Heart left ventricle (tissue), 16 donors: ENCODE results near the gene FLCN. TPM values are rescaled to one million over a fixed set of nuclear protein-coding genes. Genes with fewer than 3 reads are reported as not detected.

Experiments
- ATAC-seq, 4 donors: fragments of 200-7000 bp; cut with Tn5 transposase; one replicate each; pipeline ENCODE4 v1.9.1; 2020 to 2022; ENCODE audit warnings: moderate library complexity in 4 of 4, mild to moderate bottlenecking in 3 of 4, moderate number of reproducible peaks in 1 of 4
- DNase-seq, 5 donors: peaks; one replicate each; pipeline ENCODE4 v3.0.0-alpha.2; 2020
- H3K27ac ChIP-seq, 12 donors: fragments of 200-600 bp; sonication (generic) in 4 of 12; one replicate each; pipeline versions ENCODE4 v1.5.0 to v1.8.0; 2016 to 2022; ENCODE audit warnings: mild to moderate bottlenecking in 2 of 12
- H3K27me3 ChIP-seq, 9 donors: fragments of 200-600 bp; sonication (generic) in 2 of 9; one replicate each; pipeline versions ENCODE4 v1.5.1 to v1.8.0; 2016 to 2022; ENCODE audit warnings: mild to moderate bottlenecking in 3 of 9
- H3K36me3 ChIP-seq, 9 donors: fragments of 200-600 bp; sonication (generic) in 2 of 9; one replicate each; pipeline versions ENCODE4 v1.5.0 to v1.8.0; 2018 to 2022; ENCODE audit warnings: mild to moderate bottlenecking in 2 of 9
- H3K4me1 ChIP-seq, 12 donors: fragments of 200-600 bp; sonication (generic) in 4 of 12; one replicate each; pipeline versions ENCODE4 v1.5.0 to v1.8.0; 2016 to 2022; ENCODE audit warnings: mild to moderate bottlenecking in 3 of 12
- H3K4me3 ChIP-seq, 12 donors: fragments of 200-600 bp; sonication (generic) in 4 of 12; one replicate each; pipeline versions ENCODE4 v1.5.0 to v1.8.0; 2017 to 2022; ENCODE audit warnings: mild to moderate bottlenecking in 9 of 12, moderate library complexity in 4 of 12
- H3K9me3 ChIP-seq, 12 donors: fragments of 200-600 bp; sonication (generic) in 4 of 12; one replicate each; pipeline versions ENCODE4 v1.5.0 to v1.8.0; 2016 to 2022; ENCODE audit warnings: mild to moderate bottlenecking in 1 of 12
- CTCF ChIP-seq, 12 donors: fragments of 200-600 bp; sonication (generic) in 4 of 12; IDR thresholded peaks; one replicate each; pipeline versions ENCODE4 v1.5.0 to v1.8.0; 2018 to 2022; ENCODE audit warnings: antibody characterized with exemption in 12 of 12, mild to moderate bottlenecking in 5 of 12
- POLR2A ChIP-seq, 2 donors: fragments of 450-650 bp; IDR thresholded peaks; one replicate each; pipeline ENCODE4 v1.6.1; 2017; ENCODE audit warnings: antibody characterized with exemption in 2 of 2, mild to moderate bottlenecking in 2 of 2, moderate library complexity in 2 of 2
- WGBS, 4 donors: extraction: QIAGEN DNeasy Blood & Tissue Kit in 2 of 4; methylation state at CpG; one replicate each; pipeline versions ENCODE4 v1.1.5 to v1.1.7; 2013 to 2018; 5-methylcytosine and 5-hydroxymethylcytosine counted together
- intact Hi-C, 10 donors: fragments of 100-400 bp; cut with DNase I; formaldehyde crosslinking; loops; one replicate each; pipeline versions ENCODE4 v1.11.1 to v1.14.2; 2022
- polyA plus RNA-seq, 2 donors: library from polyadenylated mRNA; stranded (reverse); fragments of 200-250 nt; gene quantifications; one replicate each; pipeline ENCODE4 v1.2.3, GENCODE V29; 2013
- total RNA-seq, 9 donors: library from RNA; depleted of rRNA in 2 of 9; stranded (reverse); fragments of >200 nt in 2 of 9; fragmentation: NEBNext Ultra II Directional in 3 of 9; extraction: Animal tissue kit (Norgen Biotek cat#: 25700) in 3 of 9; gene quantifications; one replicate each; pipeline versions ENCODE4 v1.1.0 to v1.2.4, GENCODE V29; 2016 to 2023
- donor health status: ischemic (EF 13 %, LVEDD 7.1; RV severe dilation, severe dysfunction).
- donor health status: healthy with polysubstance abuse.
- donor health status: DM: no; HTN: yes; CAD: no.
- donor health status: DM: no; HTN: no; CAD: no.
- donor health status: ischemic (EF 25% LVEDD 6.9; RV normal size, moderate dysfunction).
- donor health status: ischemic (EF 25% LVEDD 5.7; RV mildly dilated, moderate dysfunction).
- donor health status: healthy.
- donor health status: DM: yes; HTN: yes; CAD: no.
- donor health status: ischemic (EF 35%, LVEDD 5.7; RV mildly dilated, moderate dysfunction).
- donor health status: nonischemic (EF 11% LVEDD 7.7; RV severe dilation, severe dysfunction).
- donor health status: DM: yes; HTN: yes; CAD: no.
- donor health status: PGD.
- donor health status: ischemic (EF 29% LVEDD 5.4; RV normal size, mild dysfunction).
- donor health status: nonischemic (EF 23%, LVEDD 6.1; RV moderate dilation, normal function).

FLCN gene
- total and polyA plus RNA-seq, 11 donors = 21.1 to 120 (median 32.6) TPM

- intact Hi-C loops = loop anchor here in 2 of 10 donors (5.0 kb wide), 2 partner anchors 47 to 52 kb away; no protein-coding TSS in a partner anchor
- Histone ChIP-seq H3K9me3 (no peaks in the 10 kb centered on the region), H3K4me3 (no peak overlapping the region), H3K4me1 (peaks cover 0 to 62% (median 40%) of the 10 kb centered on the region in 12 donors), H3K27me3 (no peaks in the 10 kb centered on the region), H3K27ac (peak overlapping the region; percentile 32 to 96 (median 60)), H3K36me3 (peaks cover 0 to 9% (median 0%) of the 10 kb centered on the region in 9 donors)
- 50 to 53% (median 52%) methylated on average over 15 of the region's 15 CpGs for WGBS, 4 donors
- ATAC-seq (peak; percentile 37 to 69 (median 42)), DNase-seq (peak in 3 of 5 donors; percentile 50 to 68 (median 53))
- TF ChIP-seq CTCF (IDR thresholded peaks at IDR 0.05) (no peak), POLR2A (IDR thresholded peaks at IDR 0.05) (no peak)
Measured at GRCh38 chr17:17204041-17204591, 32.9 kb downstream of the FLCN start.

- intact Hi-C loops = loop anchor here in 2 of 10 donors (5.0 kb wide), 2 partner anchors 46 to 51 kb away; no protein-coding TSS in a partner anchor
- Histone ChIP-seq H3K9me3 (no peaks in the 10 kb centered on the region), H3K36me3 (peaks cover 0 to 9% (median 0%) of the 10 kb centered on the region in 9 donors), H3K27me3 (no peaks in the 10 kb centered on the region), H3K27ac (peak overlapping the region in 11 of 12 donors; percentile 8 to 96 (median 60)), H3K4me3 (no peak overlapping the region), H3K4me1 (peaks cover 0 to 62% (median 40%) of the 10 kb centered on the region in 12 donors)
- no peak for TF ChIP-seq POLR2A (IDR thresholded peaks at IDR 0.05)
- no peak for TF ChIP-seq CTCF (IDR thresholded peaks at IDR 0.05)
- WGBS, 4 donors = 62 to 90% (median 75%) methylated on average over 5 to 15 of the region's 15 CpGs
- DNase-seq (peak in 2 of 5 donors; percentile 46 to 53), ATAC-seq (peak; percentile 24 to 65 (median 41))
Measured at GRCh38 chr17:17203173-17203730, 33.7 kb downstream of the FLCN start.

GRCh38 chr17:17201907-17202306 lies 35.1 kb downstream of the FLCN start:
- H3K27ac ChIP-seq = peak overlapping the region in 10 of 12 donors; percentile 24 to 96 (median 66)
- 49 to 62% (median 55%) methylated on average over 8 of the region's 8 CpGs for WGBS, 4 donors
- DNase-seq = peak in 3 of 5 donors; percentile 40 to 71 (median 70)

More at GRCh38 chr17:17201907-17202306, 35.1 kb downstream of the FLCN start:
- peaks cover 0 to 62% (median 40%) of the 10 kb centered on the region in 12 donors for H3K4me1 ChIP-seq
- no peaks in the 10 kb centered on the region for H3K9me3 ChIP-seq
- no peak overlapping the region for H3K4me3 ChIP-seq
- peak; percentile 45 to 64 (median 52) for ATAC-seq
- no peaks in the 10 kb centered on the region for H3K27me3 ChIP-seq
- TF ChIP-seq CTCF (IDR thresholded peaks at IDR 0.05) (no peak), POLR2A (IDR thresholded peaks at IDR 0.05) (no peak)
- H3K36me3 ChIP-seq = peaks cover 0 to 9% (median 0%) of the 10 kb centered on the region in 9 donors
- intact Hi-C loops = loop anchor here in 2 of 10 donors (5.0 kb wide), 2 partner anchors 45 to 50 kb away; no protein-coding TSS in a partner anchor
